ENCODE results near the gene GFY.

The GFY gene

DNA sequence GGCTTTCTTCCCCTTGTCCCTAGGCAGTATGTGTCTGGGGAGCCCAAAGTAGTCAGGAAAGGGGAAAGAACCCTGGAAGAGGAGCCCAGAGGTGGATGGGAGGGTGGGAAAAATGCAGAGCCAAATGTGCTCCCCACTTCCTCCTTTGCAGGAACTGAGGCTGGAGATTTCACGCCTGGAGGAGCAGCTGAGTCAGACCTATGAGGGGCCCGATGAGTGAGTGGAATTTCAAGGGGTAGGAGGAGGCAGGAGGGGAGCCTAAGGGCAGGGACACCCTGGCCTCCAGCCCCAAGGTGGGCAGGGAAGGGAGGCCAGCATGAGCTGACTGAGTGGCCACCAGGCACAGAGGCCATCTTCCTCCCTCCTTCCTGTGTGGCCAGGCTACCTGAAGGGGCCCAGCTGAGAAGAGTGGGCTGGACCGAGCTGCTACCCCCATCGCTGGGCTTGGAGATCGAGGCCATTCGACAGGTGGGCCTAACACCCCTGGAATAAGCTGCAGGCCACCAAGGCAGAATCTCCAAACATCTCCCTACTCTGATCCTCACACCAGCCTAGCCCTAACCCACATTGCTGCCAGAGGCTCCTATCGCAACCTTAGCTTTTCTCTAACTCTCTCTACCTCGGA, 16.3 kb upstream of the GFY start:
- DNase-seq, result no peak

- DNase-seq, result no peak
Observed at GRCh38 chr19:49409441-49410029, 15.7 kb upstream of the GFY start.

GRCh38 chr19:49411681-49412326, 13.4 kb upstream of the GFY start:
- DNase-seq, result no peak

DNA sequence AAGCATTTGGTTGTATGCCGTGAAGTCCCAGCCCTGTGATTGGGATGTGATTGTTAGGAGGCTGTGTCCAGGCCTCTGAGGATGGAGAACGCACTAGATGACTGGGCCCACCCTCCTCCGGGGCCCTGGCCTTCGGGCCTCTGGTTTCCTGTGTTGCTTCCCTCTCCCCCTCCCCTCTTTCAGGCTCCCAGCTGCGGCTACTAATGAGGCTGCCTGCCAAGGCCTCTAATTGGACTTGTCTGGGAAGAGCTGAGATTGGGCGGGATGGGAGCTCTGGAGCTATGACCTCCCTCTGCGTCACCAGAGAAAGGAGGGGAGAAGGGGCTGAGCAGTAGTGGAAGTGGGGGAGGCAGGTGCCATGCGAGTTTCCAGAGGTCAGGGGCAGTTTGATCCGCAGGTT, 11.8 kb upstream of the GFY start:
- DNase-seq, result peak; percentile 71

DNA sequence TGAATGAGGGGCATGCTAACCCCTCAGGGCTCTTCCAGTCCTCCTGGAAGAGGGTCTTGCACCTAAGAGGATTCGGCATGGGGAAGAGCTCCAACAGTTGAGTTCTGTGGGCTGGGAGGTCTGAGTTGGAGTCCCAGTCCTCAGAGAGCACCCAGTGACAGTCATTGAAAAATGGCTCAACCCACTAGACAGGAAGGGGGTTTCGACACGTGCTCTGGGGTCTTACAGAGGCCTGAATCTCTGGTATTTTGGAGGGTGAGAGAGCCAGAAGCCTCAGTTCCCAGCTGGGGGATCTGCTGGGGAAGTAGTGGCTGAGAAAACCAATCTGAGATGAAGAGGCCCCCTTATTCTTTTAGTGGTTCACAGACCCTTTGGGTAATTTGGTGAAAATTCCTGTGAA, 10.9 kb upstream of the GFY start:
- no peak for DNase-seq

DNA sequence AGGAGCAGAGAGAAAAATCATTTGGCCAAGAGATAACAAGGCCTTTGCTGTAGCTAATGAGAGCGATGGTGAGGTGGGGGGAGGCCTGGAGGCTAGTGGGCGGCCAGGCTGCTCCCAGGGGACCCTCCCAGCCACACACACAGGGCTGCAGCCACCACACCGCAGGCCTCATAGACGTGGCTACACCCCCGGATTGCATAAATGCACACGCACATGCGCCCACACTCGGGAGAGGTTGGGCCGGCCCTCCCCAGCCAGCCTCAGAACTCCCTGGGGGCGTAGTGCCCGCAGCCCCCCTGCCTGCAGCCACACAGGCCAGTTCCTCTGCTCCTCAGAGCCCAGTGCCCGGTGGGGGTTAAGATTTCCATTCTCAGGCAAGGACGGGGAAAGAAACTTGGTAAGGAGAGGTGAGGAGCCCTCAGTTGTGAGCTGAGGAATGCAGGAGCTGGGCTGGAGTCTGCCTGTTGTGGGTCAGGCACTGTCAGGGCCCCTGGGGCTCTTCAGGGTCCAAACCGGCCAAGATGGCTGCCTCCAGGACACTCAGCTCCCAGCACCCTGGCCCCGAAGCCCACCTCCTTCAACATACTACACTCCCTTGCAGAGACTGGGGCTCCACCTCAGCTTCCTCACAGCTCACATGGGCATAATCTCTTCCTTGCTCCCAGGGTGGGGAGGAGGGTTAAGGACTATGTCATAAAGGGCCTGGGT, 9.9 kb upstream of the GFY start:
- no peak for DNase-seq

DNA sequence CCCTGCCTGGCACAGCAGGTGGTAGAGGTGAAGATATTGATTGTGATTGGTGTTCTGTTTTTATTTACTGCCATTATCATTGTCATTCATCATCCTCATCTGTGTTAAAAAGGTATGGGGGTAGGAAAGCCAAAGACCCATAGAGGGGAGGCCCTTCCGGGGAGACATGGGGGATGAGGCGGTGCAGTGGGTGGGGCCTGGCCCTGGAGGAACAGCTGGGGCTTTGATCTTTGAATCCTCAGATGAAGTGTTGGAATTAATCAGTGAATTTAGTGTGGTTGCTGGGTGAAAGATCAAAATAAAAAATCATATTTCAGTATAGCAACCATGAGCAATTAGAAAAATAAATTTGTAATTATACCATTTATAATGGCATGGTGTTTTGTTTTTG, 9.4 kb upstream of the GFY start:
- no peak for DNase-seq

- DNase-seq, result no peak
Observed at GRCh38 chr19:49417088-49417487, 8.1 kb upstream of the GFY start.

DNA sequence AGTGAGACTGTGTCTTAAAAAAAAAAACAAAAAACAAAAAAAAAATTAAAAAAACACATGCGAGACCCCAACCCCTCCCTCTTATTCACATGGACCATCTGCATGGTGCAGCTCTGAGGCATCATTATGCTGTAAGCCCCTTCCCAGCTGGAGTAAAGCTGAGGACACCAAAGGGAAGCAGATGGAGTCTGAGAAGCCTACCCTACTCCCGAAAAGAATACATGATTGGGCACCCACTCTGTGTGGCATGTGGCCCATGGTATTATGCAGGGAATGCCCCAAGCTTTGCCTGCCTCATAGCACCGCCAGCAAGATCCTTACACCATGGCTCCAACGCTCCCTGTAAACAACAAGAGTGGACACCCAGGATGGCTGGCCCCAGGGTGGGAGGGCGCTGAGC, 6.7 kb upstream of the GFY start:
- DNase-seq, result no peak

GRCh38 chr19:49419173-49419572, 6.0 kb upstream of the GFY start:
- no peak for DNase-seq

DNA sequence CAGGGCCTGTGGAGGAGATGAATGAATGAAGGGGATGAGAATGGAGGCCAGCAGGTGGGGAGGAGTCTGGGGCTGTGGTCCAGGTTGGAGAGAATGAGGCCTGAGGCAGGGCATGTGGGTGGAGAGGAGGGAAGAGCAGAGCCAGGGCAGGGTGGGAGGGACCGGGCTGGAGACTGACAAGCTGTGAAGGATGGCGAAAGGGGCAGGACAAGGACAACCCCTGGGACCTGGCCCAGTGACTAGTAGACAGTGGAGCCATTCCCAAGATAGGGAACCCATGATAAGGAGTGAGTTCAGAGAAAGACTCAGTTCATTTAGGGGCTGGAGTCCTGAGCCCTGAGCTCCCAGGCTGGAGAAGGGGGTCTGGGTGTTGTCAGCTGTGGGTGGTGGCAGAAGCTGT, 5.0 kb upstream of the GFY start:
- DNase-seq, result no peak

- no peak for DNase-seq
Observed at GRCh38 chr19:49421039-49421877, 3.9 kb upstream of the GFY start.

DNA sequence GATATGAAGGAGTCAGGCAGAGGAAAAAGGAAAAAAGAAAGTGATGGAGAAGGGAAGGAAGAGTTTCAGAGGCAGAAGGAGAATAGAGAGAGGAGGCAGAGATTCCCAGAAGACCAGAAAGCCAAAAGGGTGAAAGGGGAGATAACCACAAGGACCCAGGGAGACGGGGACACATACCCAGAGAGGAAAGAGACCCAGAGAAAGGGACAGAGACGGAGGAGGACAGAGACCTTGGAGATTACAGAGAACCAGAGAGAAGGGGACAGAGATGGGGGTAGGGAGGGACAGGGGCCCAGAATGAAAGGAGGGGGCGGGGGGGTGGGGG, 3.3 kb upstream of the GFY start:
- DNase-seq, result no peak

- DNase-seq, result no peak
Observed at GRCh38 chr19:49422407-49423070, 2.6 kb upstream of the GFY start.

- no peak for DNase-seq
Observed at GRCh38 chr19:49423071-49423984, 1.9 kb upstream of the GFY start, which contains the start of gene PTH2. TSS of gene PTH2 (minus strand) at chr19:49423441. CDS start at chr19:49423339, 102 bp downstream.

DNA sequence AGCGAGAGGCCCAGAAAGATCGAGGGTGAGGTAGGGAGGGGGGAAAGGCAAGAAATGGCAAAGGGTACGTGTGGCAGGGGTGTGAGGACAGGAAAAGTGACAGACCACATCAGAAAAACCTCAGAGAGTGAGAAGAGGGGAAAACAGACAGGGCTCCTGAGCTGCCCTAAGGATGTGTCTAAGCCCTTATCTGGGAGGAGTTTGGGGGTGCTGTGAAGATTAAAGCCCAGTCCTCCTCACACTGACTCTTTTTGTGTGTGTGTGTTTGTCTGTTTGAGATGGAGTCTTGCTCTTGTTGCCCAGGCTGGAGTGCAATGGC, 1.2 kb upstream of the GFY start:
- no peak for DNase-seq

GRCh38 chr19:49425922-49426592, 869 bp downstream of the GFY start:
- DNase-seq, result no peak

- no peak for DNase-seq
Observed at GRCh38 chr19:49427339-49427738, 2.2 kb downstream of the GFY start.

DNA sequence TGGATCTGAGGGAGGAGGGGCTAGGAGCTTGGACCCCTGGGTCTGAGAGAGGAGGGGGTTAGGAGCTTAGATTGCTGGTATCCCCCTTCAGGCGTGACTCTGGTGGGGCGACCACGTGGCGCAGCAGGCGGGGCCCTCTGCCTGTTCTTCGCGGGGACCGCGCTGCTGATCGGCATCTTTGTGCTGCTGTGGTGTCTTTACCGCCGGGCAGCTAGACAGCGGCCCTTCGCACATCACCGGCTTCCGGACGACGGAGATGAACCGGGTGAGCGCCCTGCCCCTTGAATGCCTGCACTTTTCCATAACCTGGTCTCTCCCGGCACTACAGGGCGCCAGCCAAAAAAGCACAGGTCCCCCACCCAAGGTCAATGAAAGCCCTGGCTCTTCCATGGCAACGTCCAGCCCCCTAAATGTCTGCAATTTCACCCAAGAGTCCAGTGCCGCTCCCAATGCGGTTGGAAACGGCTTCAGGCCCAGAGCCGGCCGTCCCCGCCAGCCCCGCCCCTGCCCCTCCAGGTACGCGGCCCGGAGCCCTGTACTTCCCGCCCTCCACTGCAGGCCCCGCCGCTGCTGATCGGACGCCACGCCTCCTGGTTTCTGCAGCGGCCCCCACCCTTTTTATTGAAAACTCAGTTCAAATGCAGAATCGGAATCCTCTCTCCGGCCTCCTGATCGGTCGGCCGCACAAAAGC, 2.8 kb downstream of the GFY start:
- DNase-seq, result no peak
